COLO668 (cell line): ENCODE data around the gene IP6K1.
"Not testable (repeated sequence)": the region's sequence is repeated elsewhere in the genome, so short reads cannot be mapped to it uniquely, and the experiment has no call there.

Experiments used
- DNase-seq: peaks from one replicate; lab custom pipeline; 2025; ENCODE audit not compliant: unreplicated experiment; lab: John Stamatoyannopoulos, UW

IP6K1 gene

GRCh38 chr3:49690856-49691255 is 95.5 kb downstream of the IP6K1 start:
- DNase-seq: not testable (repeated sequence)

GRCh38 chr3:49689908-49690624 is 96.3 kb downstream of the IP6K1 start:
- DNase-seq: not testable (repeated sequence)

GRCh38 chr3:49689046-49689907 is 97.1 kb downstream of the IP6K1 start, which contains the start of the genes MST1 and RNF123:
MST1 (minus strand) TSS chr3:49689474; CDS start chr3:49688691, 783 bp downstream.
RNF123 (plus strand) TSS chr3:49689557; CDS start chr3:49691166, 1,609 bp downstream.
- DNase-seq: no peak

GRCh38 chr3:49688338-49689045 is 97.8 kb downstream of the IP6K1 start:
- DNase-seq: not testable (repeated sequence)

GRCh38 chr3:49687424-49687795 is 98.9 kb downstream of the IP6K1 start:
- not testable (repeated sequence) for DNase-seq

- not testable (repeated sequence) for DNase-seq
Observed at GRCh38 chr3:49686769-49687423, 99.4 kb downstream of the IP6K1 start.

GRCh38 chr3:49686346-49686745 is 100.0 kb downstream of the IP6K1 start:
- not testable (repeated sequence) for DNase-seq

GRCh38 chr3:49685846-49686245 is 100.5 kb downstream of the IP6K1 start:
- DNase-seq: not testable (repeated sequence)

GRCh38 chr3:49685103-49685502 is 101.2 kb downstream of the IP6K1 start:
- DNase-seq: not testable (repeated sequence)

- DNase-seq: not testable (repeated sequence)
Observed at GRCh38 chr3:49684453-49684852, 101.9 kb downstream of the IP6K1 start.

- DNase-seq: no peak
Observed at GRCh38 chr3:49683162-49683561, 103.2 kb downstream of the IP6K1 start.

- no peak for DNase-seq
Observed at GRCh38 chr3:49681543-49681942, 104.8 kb downstream of the IP6K1 start.

GRCh38 chr3:49681232-49681522 is 105.2 kb downstream of the IP6K1 start:
- no peak for DNase-seq

GRCh38 chr3:49680493-49681231 is 105.7 kb downstream of the IP6K1 start:
- no peak for DNase-seq

GRCh38 chr3:49675912-49676311 is 110.4 kb downstream of the IP6K1 start:
- DNase-seq: no peak

GRCh38 chr3:49674497-49674983 is 111.8 kb downstream of the IP6K1 start:
- no peak for DNase-seq
